K562 (cell line): ENCODE data around the gene NLRP7. TPM values are rescaled to one million over a fixed set of nuclear protein-coding genes. Genes with fewer than 3 reads are reported as not detected.

Source experiments
- ATAC-seq: fragments of 200-7000 bp; cut with Tn5 transposase; 3 replicates; pipeline ENCODE4 v1.9.1; 2020; ENCODE audit warnings: moderate library complexity
- BruUV-seq: library from RNA; stranded (reverse); fragments of 400-500 nt; replicated peaks from 2 replicates; lab custom pipeline; 2021; lab: Mats Ljungman, UMichigan
- CTCF ChIA-PET: fragments of 300-600 bp; formaldehyde crosslinking; extraction: SDS; loops from one replicate; lab custom pipeline; 2021; ENCODE audit warnings: low intra/inter-chr PET ratio; lab: Yijun Ruan, JAX
- POLR2A ChIA-PET: fragments of 300-600, 350-650 bp; sonication (Branson Sonifier 250); formaldehyde crosslinking; extraction: SDS; loops from one replicate; lab custom pipeline; 2021; ENCODE audit warnings: antibody characterized with exemption, inconsistent platforms; lab: Yijun Ruan, JAX
- DNase-seq, 4 experiments: peaks; one replicate each; pipeline versions ENCODE4 v3.0.0 to v3.0.0-alpha.2; 2011 to 2018; ENCODE audit warnings: low spot score in 3 of 4, mixed read lengths in 3 of 4; ENCODE audit errors: extremely low read depth in 1 of 4
- FAIRE-seq: peaks from 2 replicates; lab custom pipeline; 2011; peaks lifted over from hg19 to GRCh38; lab: Jason Lieb, UNC
- H2AFZ ChIP-seq: 2 replicates; pipeline ENCODE4 v1.6.0; 2011; ENCODE audit warnings: low read depth, low read length, control low read depth, inconsistent platforms
- H3K27ac ChIP-seq: fragments of 200-600 bp; 3 replicates; pipeline ENCODE4 v1.8.0; 2011; ENCODE audit warnings: low read depth, mild to moderate bottlenecking, control low read depth, inconsistent platforms, low read length, moderate library complexity, mixed read lengths; ENCODE audit errors: extremely low read depth
- H3K27me3 ChIP-seq, 2 experiments: fragments of 300-600 bp in 1 of 2; 2 replicates in 1 of 2; 3 replicates in 1 of 2; pipeline versions ENCODE4 v1.6.0 to v1.8.0; 2011; ENCODE audit warnings: inconsistent platforms in 2 of 2, low read length in 2 of 2, mild to moderate bottlenecking in 1 of 2, mixed read lengths in 1 of 2, moderate library complexity in 1 of 2; ENCODE audit not compliant: control insufficient read depth in 2 of 2, insufficient read depth in 2 of 2
- H3K36me3 ChIP-seq: fragments of 300-600 bp; 3 replicates; pipeline ENCODE4 v1.8.0; 2011; ENCODE audit warnings: mild to moderate bottlenecking, low read length, inconsistent platforms; ENCODE audit not compliant: control insufficient read depth, insufficient read depth
- H3K4me1 ChIP-seq, 2 experiments: fragments of 200-600 bp in 1 of 2; replicated peaks in 1 of 2; 2 replicates in 1 of 2; 3 replicates in 1 of 2; pipeline versions ENCODE4 v1.5.1 to v1.8.0; 2011; ENCODE audit warnings: inconsistent platforms in 2 of 2, low read length in 2 of 2, mild to moderate bottlenecking in 1 of 2, mixed read lengths in 1 of 2, moderate library complexity in 1 of 2; ENCODE audit not compliant: control insufficient read depth in 2 of 2, insufficient read depth in 2 of 2
- H3K4me2 ChIP-seq: 2 replicates; pipeline ENCODE4 v1.6.1; 2011; ENCODE audit warnings: low read length, control low read depth, inconsistent platforms, mixed read lengths; ENCODE audit not compliant: insufficient read depth
- H3K4me3 ChIP-seq: fragments of 200-600 bp; sonication (generic), shearing (Covaris generic); 2 replicates; pipeline ENCODE4 v1.5.1; 2016; ENCODE audit warnings: control low read depth, inconsistent platforms
- H3K79me2 ChIP-seq: fragments of 200-600 bp; 3 replicates; pipeline ENCODE4 v1.8.0; 2011; ENCODE audit warnings: low read length, inconsistent platforms; ENCODE audit not compliant: control insufficient read depth, insufficient read depth
- H3K9ac ChIP-seq, 2 experiments: 2 replicates each; pipeline versions ENCODE4 v1.6.0 to v1.6.1; 2011; ENCODE audit warnings: low read depth in 2 of 2, low read length in 2 of 2, control low read depth in 1 of 2, inconsistent platforms in 1 of 2, mild to moderate bottlenecking in 1 of 2, mixed read lengths in 1 of 2; ENCODE audit not compliant: insufficient read depth in 1 of 2
- H3K9me1 ChIP-seq: one replicate; pipeline ENCODE4 v1.6.0; 2011; ENCODE audit warnings: inconsistent platforms, mild to moderate bottlenecking, low read length, moderate library complexity; ENCODE audit not compliant: control insufficient read depth, insufficient read depth
- H3K9me3 ChIP-seq: replicated peaks from 2 replicates; pipeline ENCODE4 v1.5.1; 2011; ENCODE audit warnings: low read depth, low read length, inconsistent platforms; ENCODE audit not compliant: control insufficient read depth, insufficient read depth
- H4K20me1 ChIP-seq: replicated peaks from 2 replicates; pipeline ENCODE4 v1.6.1; 2011; ENCODE audit warnings: low read length, inconsistent platforms, mixed read lengths; ENCODE audit not compliant: control insufficient read depth, insufficient read depth
- ATF6 ChIP-seq: sonication (generic); formaldehyde crosslinking; IDR thresholded peaks from 2 replicates; pipeline ENCODE4 v1.4.0; 2020; ENCODE audit warnings: mild to moderate bottlenecking, missing genetic modification reagents
- CBX1 ChIP-seq: sonication (generic); IDR thresholded peaks from 2 replicates; pipeline ENCODE4 v1.6.1; 2016; ENCODE audit warnings: antibody characterized with exemption, low read depth, mild to moderate bottlenecking
- FOSL1 ChIP-seq: fragments of 200-800 bp; sonication (Bioruptor generic); conservative IDR thresholded peaks from 2 replicates; pipeline ENCODE4 v1.6.1; 2016; ENCODE audit warnings: missing genetic modification characterization, missing compliant biosample characterization
- HDAC1 ChIP-seq, 2 experiments: fragments of 450-650 bp; IDR thresholded peaks; 2 replicates each; pipeline ENCODE4 v1.6.1; 2016 to 2017; ENCODE audit warnings: inconsistent platforms in 1 of 2, mild to moderate bottlenecking in 1 of 2, moderate library complexity in 1 of 2
- JUNB ChIP-seq: fragments of 450-650 bp; formaldehyde crosslinking; conservative IDR thresholded peaks from 2 replicates; pipeline ENCODE4 v1.4.0; 2020; ENCODE audit warnings: mild to moderate bottlenecking
- KLF6 ChIP-seq: fragments of 250-450 bp; sonication (Bioruptor Pico); IDR thresholded peaks from 2 replicates; pipeline ENCODE4 v1.4.0; 2020; ENCODE audit warnings: mild to moderate bottlenecking, moderate library complexity, borderline replicate concordance
- POU5F1 ChIP-seq: fragments of 150-350 bp; IDR thresholded peaks from 2 replicates; pipeline ENCODE4 v1.6.1; 2014; ENCODE audit warnings: borderline replicate concordance, low read length, low read depth, mild to moderate bottlenecking; ENCODE audit not compliant: partially characterized antibody
- THRAP3 ChIP-seq: fragments of 450-650 bp; IDR thresholded peaks from 2 replicates; pipeline ENCODE4 v1.6.1; 2016; ENCODE audit warnings: mild to moderate bottlenecking, inconsistent platforms, borderline replicate concordance
- TOE1 ChIP-seq, 2 experiments: fragments of 450-650 bp in 1 of 2; sonication (generic) in 1 of 2; formaldehyde crosslinking in 1 of 2; IDR thresholded peaks; 2 replicates each; pipeline versions ENCODE4 v1.7.1 to v1.8.0; 2016 to 2022; ENCODE audit warnings: borderline replicate concordance in 2 of 2, mild to moderate bottlenecking in 2 of 2, antibody characterized with exemption in 1 of 2, inconsistent platforms in 1 of 2, low read depth in 1 of 2, missing genetic modification reagents in 1 of 2, moderate library complexity in 1 of 2
- U2AF1 ChIP-seq: fragments of 200-400 bp; formaldehyde crosslinking; optimal IDR thresholded peaks from 2 replicates; pipeline ENCODE3; 2017; ENCODE audit warnings: mild to moderate bottlenecking, low read depth, low read length, moderate library complexity
- UBTF ChIP-seq, 2 experiments: IDR thresholded peaks; 2 replicates each; pipeline ENCODE4 v1.6.1; 2012; ENCODE audit warnings: improper control_type of control experiment in 2 of 2, low read depth in 2 of 2, low read length in 2 of 2, borderline replicate concordance in 1 of 2
- ZNF280B ChIP-seq: fragments of 250-450 bp; sonication (Bioruptor Pico); IDR thresholded peaks from 2 replicates; pipeline ENCODE4 v1.5.1; 2021; ENCODE audit warnings: mild to moderate bottlenecking
- ZNF695 ChIP-seq: fragments of 450-650 bp; formaldehyde crosslinking; IDR thresholded peaks from 2 replicates; pipeline ENCODE4 v1.4.0; 2020; ENCODE audit warnings: mild to moderate bottlenecking, moderate library complexity
- WGBS: fragments of 100-300 bp; shearing (Covaris generic); methylation state at CpG from one replicate; pipeline ENCODE4 v1.1.6; 2016; ENCODE audit warnings: low coverage, mixed read lengths; ENCODE audit not compliant: insufficient coverage; ENCODE audit errors: missing lambda C conversion rate; 5-methylcytosine and 5-hydroxymethylcytosine counted together
- in situ Hi-C: fragments of 300-500 bp; cut with MboI; formaldehyde crosslinking; loops from 4 replicates; pipeline ENCODE4 v1.15.0; 2018; ENCODE audit warnings: inconsistent platforms, mixed read lengths
- intact Hi-C: fragments of 100-400 bp; cut with micrococcal nuclease; formaldehyde crosslinking; loops from 2 replicates; pipeline ENCODE4 v1.14.2; 2022
- polyA plus RNA-seq, 8 experiments: library from polyadenylated mRNA; depleted of rRNA in 4 of 8; stranded (reverse) in 5 of 8; unstranded in 3 of 8; fragments of >200 nt; fragmentation: Nextera tagmentation in 2 of 8; fragmentation: Illumina TruSeq in 1 of 8; extraction: Ambion mirVana in 2 of 8; extraction: Trizol in 1 of 8; gene quantifications; 2 replicates each; pipeline versions ENCODE4 v1.2.1 to v1.2.3, GENCODE V29; 2011 to 2014; ENCODE audit warnings: inconsistent platforms in 1 of 8, missing spikeins in 1 of 8
- total RNA-seq, 7 experiments: library from RNA; depleted of rRNA in 6 of 7; stranded (reverse); fragments of >200 nt in 6 of 7; fragmentation: Illumina TruSeq in 2 of 7; extraction: Trizol in 2 of 7; gene quantifications; 2 replicates each; pipeline versions ENCODE4 v1.2.1 to v1.2.3, GENCODE V29; 2011 to 2021; ENCODE audit warnings: low replicate concordance in 1 of 7

The NLRP7 gene
- total and polyA plus RNA-seq, 9 of the 15 experiments (the other 6 are each of a cell fraction or from before 2014, with no cell fraction given), result 0.03 to 0.22 (median 0.09) TPM; not detected in 3

GRCh38 chr19:54928299-54928698, 19.0 kb downstream of the NLRP7 start:
- FAIRE-seq, result peak; percentile 70
- CTCF ChIA-PET, result no interaction called here
- Histone ChIP-seq H3K9me3 (peaks cover 12% of the 10 kb centered on the region), H3K9me1 (no peaks in the 10 kb centered on the region), H3K27ac (no peak overlapping the region), H3K4me1 (peaks cover 0 to under 1% of the 10 kb centered on the region in 2 experiments; a peak in 3 of 5 replicates), H4K20me1 (no peaks in the 10 kb centered on the region), H3K9ac (no peak overlapping the region), H3K4me2 (no peak overlapping the region), H3K36me3 (no peaks in the 10 kb centered on the region), H3K79me2 (no peaks in the 10 kb centered on the region), H3K4me3 (no peak overlapping the region), H2AFZ (no peak overlapping the region), H3K27me3 (peaks cover 5 to 6% of the 10 kb centered on the region in 2 experiments; a peak in 4 of 5 replicates)
- no peak for ATAC-seq
- POLR2A ChIA-PET, result no interaction called here
- 13% methylated on average over 2 of the region's 2 CpGs for WGBS
- in situ Hi-C loops (no loop called here), intact Hi-C loops (no loop called here)
- peak in 2 of 4 experiments; percentile 36 to 39 for DNase-seq
- BruUV-seq, result no TSS peak
- TF ChIP-seq ZNF695 (CRISPR knock-in tag) (no peak), KLF6 (CRISPR knock-in tag) (no peak), THRAP3 (no peak), ATF6 (no peak), FOSL1 (tag) (no peak), JUNB (no peak), POU5F1 (no peak), UBTF (IDR thresholded peaks at IDR 0.05; ENCODE audit: borderline replicate concordance in 1 of 2, low read depth in 2 of 2, low read length in 2 of 2) (no peak), U2AF1 (no peak), TOE1 (IDR thresholded peaks at IDR 0.05; ENCODE audit: borderline replicate concordance) (no peak), TOE1 (CRISPR knock-in tag; IDR thresholded peaks at IDR 0.05; ENCODE audit: borderline replicate concordance, low read depth) (no peak), CBX1 (peak; percentile 69), HDAC1 (IDR thresholded peaks at IDR 0.05) (peak in 1 of 2 experiments; percentile 98; a peak in 2 of 4 replicates), ZNF280B (peak; percentile 18; the same call in 1 of the 2 replicates)
